Erythroblast (primary cell): ENCODE measurements around the gene ADH5.

Experiments
- GATA1 ChIP-seq: IDR thresholded peaks from 2 replicates; pipeline ENCODE4 v1.6.1; 2011; ENCODE audit warnings: low read depth, mild to moderate bottlenecking, control low read depth, low read length, moderate library complexity
- POLR2A ChIP-seq: IDR thresholded peaks from 2 replicates; pipeline ENCODE4 v1.6.1; 2011; ENCODE audit warnings: mild to moderate bottlenecking, low read length

- TF ChIP-seq POLR2A (no peak), GATA1 (no peak)
Measured at GRCh38 chr4:99033956-99034355, 54.6 kb downstream of the ADH5 start.
